Measurements from ENCODE around the gene CYP4F8.

Gene CYP4F8

GRCh38 chr19:15616627-15617270, 1.7 kb downstream of the CYP4F8 start:
- DNase-seq = no peak

- no peak for DNase-seq
Observed at GRCh38 chr19:15618321-15618720, 3.3 kb downstream of the CYP4F8 start.

- no peak for DNase-seq
Observed at GRCh38 chr19:15621801-15622200, 6.8 kb downstream of the CYP4F8 start.

GRCh38 chr19:15622991-15623390, 8.0 kb downstream of the CYP4F8 start:
- no peak for DNase-seq

GRCh38 chr19:15623711-15624318, 8.8 kb downstream of the CYP4F8 start:
- no peak for DNase-seq

- no peak for DNase-seq
Observed at GRCh38 chr19:15628236-15629002, 13.4 kb downstream of the CYP4F8 start.

GRCh38 chr19:15629003-15629880, 14.2 kb downstream of the CYP4F8 start:
- peak; percentile 76 to 98 (median 94) for DNase-seq

GRCh38 chr19:15631817-15632216, 16.8 kb downstream of the CYP4F8 start:
- DNase-seq = peak in 2 of 4 experiments; percentile 7 to 19

- DNase-seq = no peak
Observed at GRCh38 chr19:15633082-15633835, 18.2 kb downstream of the CYP4F8 start.

GRCh38 chr19:15634105-15634504, 19.1 kb downstream of the CYP4F8 start:
- DNase-seq = no peak

GRCh38 chr19:15635016-15635805, 20.2 kb downstream of the CYP4F8 start:
- no peak for DNase-seq

- no peak for DNase-seq
Observed at GRCh38 chr19:15636026-15636425, 21.0 kb downstream of the CYP4F8 start.

GRCh38 chr19:15639596-15639995, 24.6 kb downstream of the CYP4F8 start:
- no peak for DNase-seq

- DNase-seq = no peak
Observed at GRCh38 chr19:15640294-15640903, 25.4 kb downstream of the CYP4F8 start, which contains the start of gene CYP4F3. CYP4F3 (plus strand) TSS chr19:15640897; CDS start chr19:15641416, 519 bp downstream.

- no peak for DNase-seq
Observed at GRCh38 chr19:15640904-15641597, 26.0 kb downstream of the CYP4F8 start.

GRCh38 chr19:15641901-15642491, 27.0 kb downstream of the CYP4F8 start:
- no peak for DNase-seq

- DNase-seq = no peak
Observed at GRCh38 chr19:15642807-15643206, 27.8 kb downstream of the CYP4F8 start.

- DNase-seq = no peak
Observed at GRCh38 chr19:15643387-15643786, 28.4 kb downstream of the CYP4F8 start.

- no peak for DNase-seq
Observed at GRCh38 chr19:15644066-15644741, 29.2 kb downstream of the CYP4F8 start.
